T-helper 2 cell (primary cell): ENCODE data around the gene DCTN5.
"Not testable (repeated sequence)": the region's sequence is repeated elsewhere in the genome, so short reads cannot be mapped to it uniquely, and the experiment has no call there.

Experiments used
- DNase-seq, 5 experiments: peaks; one replicate each; pipeline versions ENCODE4 v3.0.0 to v3.0.0-alpha.2; 2012 to 2022
- total RNA-seq, 2 donors: gene quantifications; one replicate each; lab custom pipeline; 2026; lab: John Stamatoyannopoulos, UW

Gene DCTN5
- total RNA-seq, result 48.3 to 75.0 reads per million in 2 donors

GRCh38 chr16:23640931-23641765 is at the start of gene DCTN5, which contains the start of gene PALB2:
Gene DCTN5 (plus strand): TSS chr16:23641466. CDS start chr16:23641543, 77 bp downstream.
Gene PALB2 (minus strand): TSS chr16:23641310. CDS start chr16:23641157, 153 bp downstream.
- DNase-seq, result peak; percentile 66 to 92 (median 80)

- no peak for DNase-seq
These were observed 47.1 kb upstream of the DCTN5 start for GRCh38 chr16:23594186-23594585.

GRCh38 chr16:23595246-23595950 is 45.9 kb upstream of the DCTN5 start:
- DNase-seq, result no peak

- DNase-seq, result peak; percentile 77 to 93 (median 85)
These were observed 45.1 kb upstream of the DCTN5 start, which contains the start of gene NDUFAB1 for GRCh38 chr16:23595951-23596720. Gene NDUFAB1 (minus strand): TSS chr16:23596316. CDS start chr16:23596290, 26 bp downstream.

GRCh38 chr16:23597003-23597756 is 44.1 kb upstream of the DCTN5 start:
- DNase-seq, result peak in 1 of 5 experiments; percentile 48

- DNase-seq, result no peak
These were observed 33.5 kb upstream of the DCTN5 start for GRCh38 chr16:23607726-23608125.

GRCh38 chr16:23608194-23608593 is 33.1 kb upstream of the DCTN5 start:
- DNase-seq, result no peak

- no peak for DNase-seq
These were observed 31.3 kb upstream of the DCTN5 start for GRCh38 chr16:23609929-23610328.

- not testable (repeated sequence) for DNase-seq
These were observed 30.4 kb upstream of the DCTN5 start for GRCh38 chr16:23610905-23611304.

- DNase-seq, result no peak
These were observed 29.3 kb upstream of the DCTN5 start for GRCh38 chr16:23611936-23612335.

GRCh38 chr16:23615805-23616204 is 25.5 kb upstream of the DCTN5 start:
- DNase-seq, result no peak

GRCh38 chr16:23624092-23624491 is 17.2 kb upstream of the DCTN5 start:
- DNase-seq, result no peak

- DNase-seq, result no peak
These were observed 11.8 kb upstream of the DCTN5 start for GRCh38 chr16:23629516-23629915.

GRCh38 chr16:23631874-23632273 is 9.4 kb upstream of the DCTN5 start:
- not testable (repeated sequence) for DNase-seq

GRCh38 chr16:23634461-23635036 is 6.7 kb upstream of the DCTN5 start:
- no peak for DNase-seq

- DNase-seq, result no peak
These were observed 5.3 kb upstream of the DCTN5 start for GRCh38 chr16:23635958-23636357.

GRCh38 chr16:23640615-23640930 is 693 bp upstream of the DCTN5 start:
- peak in 2 of 5 experiments; percentile 2 to 29 for DNase-seq

GRCh38 chr16:23642246-23642774 is 1.0 kb downstream of the DCTN5 start:
- no peak for DNase-seq

- no peak for DNase-seq
These were observed 9.6 kb downstream of the DCTN5 start for GRCh38 chr16:23650674-23651416.

GRCh38 chr16:23651943-23652468 is 10.7 kb downstream of the DCTN5 start:
- DNase-seq, result no peak
